PC-3 (cell line): ENCODE results near the gene CNTFR. TPM values are rescaled to one million over a fixed set of nuclear protein-coding genes. Genes with fewer than 3 reads are reported as not detected.
A peak's percentile ranks its signal among the peaks of the same experiment; 100 is the strongest.

Source experiments
- ATAC-seq: fragments of 200-7000 bp; cut with Tn5 transposase; 2 replicates; pipeline ENCODE4 v1.9.1; 2020; ENCODE audit warnings: mild to moderate bottlenecking, moderate library complexity
- BruUV-seq: library from RNA; stranded (reverse); fragments of 400-500 nt; replicated peaks from 2 replicates; lab custom pipeline; 2021; lab: Mats Ljungman, UMichigan
- CTCF ChIA-PET: fragments of 300-600 bp; sonication (Branson Sonifier 250); formaldehyde crosslinking; loops from one replicate; lab custom pipeline; 2022; ENCODE audit warnings: antibody characterized with exemption; lab: Charles Lee
- POLR2A ChIA-PET: fragments of 300-600 bp; sonication (Branson Sonifier 250); formaldehyde crosslinking; loops from one replicate; lab custom pipeline; 2022; ENCODE audit warnings: antibody characterized with exemption; ENCODE audit not compliant: unreplicated experiment; lab: Charles Lee
- DNase-seq: peaks from one replicate; pipeline ENCODE4 v3.0.0-alpha.2; 2015
- H2AFZ ChIP-seq: fragments of 300-600 bp; sonication (generic); 2 replicates; pipeline ENCODE4 v1.6.0; 2016; ENCODE audit warnings: antibody characterized with exemption, low read length
- H3F3A ChIP-seq: fragments of 300-600 bp; sonication (generic); one replicate; pipeline ENCODE4 v1.6.0; 2017; ENCODE audit warnings: antibody characterized with exemption, low read length, control low read depth, mild to moderate bottlenecking; ENCODE audit not compliant: unreplicated experiment
- H3K27ac ChIP-seq: fragments of 300-600 bp; sonication (generic); 2 replicates; pipeline ENCODE4 v1.5.1; 2016; ENCODE audit warnings: mild to moderate bottlenecking, low read length
- H3K27me3 ChIP-seq: fragments of 300-600 bp; sonication (generic); 2 replicates; pipeline ENCODE4 v1.6.1; 2016; ENCODE audit warnings: low read length, mixed read lengths
- H3K36me3 ChIP-seq: fragments of 300-600 bp; sonication (generic); 2 replicates; pipeline ENCODE4 v1.6.1; 2016; ENCODE audit warnings: low read depth, mixed run types, low read length, mixed read lengths
- H3K4me1 ChIP-seq: fragments of 300-600 bp; sonication (generic); 2 replicates; pipeline ENCODE4 v1.5.1; 2016; ENCODE audit warnings: low read length; ENCODE audit not compliant: insufficient read depth
- H3K4me2 ChIP-seq: fragments of 300-600 bp; sonication (generic); 2 replicates; pipeline ENCODE4 v1.6.0; 2016; ENCODE audit warnings: low read length
- H3K4me3 ChIP-seq: fragments of 300-600 bp; sonication (generic); 2 replicates; pipeline ENCODE4 v1.5.1; 2016; ENCODE audit warnings: mild to moderate bottlenecking, low read length, mixed read lengths
- H3K79me2 ChIP-seq: fragments of 300-600 bp; sonication (generic); 2 replicates; pipeline ENCODE4 v1.6.1; 2017; ENCODE audit warnings: low read length, mixed read lengths
- H3K9ac ChIP-seq: fragments of 300-600 bp; sonication (generic); 2 replicates; pipeline ENCODE4 v1.6.0; 2016; ENCODE audit warnings: mild to moderate bottlenecking, low read length
- H3K9me2 ChIP-seq: fragments of 300-600 bp; sonication (generic); replicated peaks from 2 replicates; pipeline ENCODE4 v1.6.1; 2016; ENCODE audit warnings: mixed run types, low read length, mixed read lengths
- H3K9me3 ChIP-seq: fragments of 300-600 bp; sonication (generic); 2 replicates; pipeline ENCODE4 v1.6.1; 2016; ENCODE audit warnings: low read length, mixed read lengths
- H4K20me1 ChIP-seq: fragments of 300-600 bp; sonication (generic); 2 replicates; pipeline ENCODE4 v1.6.1; 2016; ENCODE audit warnings: low read length, mixed read lengths
- EZH2 ChIP-seq: fragments of 300-600 bp; sonication (generic); IDR thresholded peaks from one replicate; pipeline ENCODE4 v1.6.1; 2017; ENCODE audit warnings: antibody characterized with exemption, mild to moderate bottlenecking, low read length; ENCODE audit not compliant: unreplicated experiment
- EZH2phosphoT487 ChIP-seq: fragments of 300-600 bp; sonication (generic); IDR thresholded peaks from 2 replicates; pipeline ENCODE4 v1.6.1; 2018; ENCODE audit warnings: mild to moderate bottlenecking, antibody characterized with exemption, low read length, borderline replicate concordance
- intact Hi-C: fragments of 100-400 bp; cut with micrococcal nuclease; formaldehyde crosslinking; loops from 2 replicates; pipeline ENCODE4 v1.9.0; 2023
- total RNA-seq: library from RNA; depleted of rRNA; stranded (reverse); fragments of >200 nt; gene quantifications from 2 replicates; pipeline ENCODE4 v1.2.3, GENCODE V29; 2014
- TF ChIP-seq, protein P1 (sequence below): fragments of 300-600 bp; sonication (generic); conservative IDR thresholded peaks from 2 replicates; pipeline ENCODE4 v1.5.1; 2017; ENCODE audit warnings: antibody characterized with exemption, low read depth, mild to moderate bottlenecking, low read length

Gene CNTFR
- total RNA-seq, 1 experiment from 2014 or later = not detected

DNA sequence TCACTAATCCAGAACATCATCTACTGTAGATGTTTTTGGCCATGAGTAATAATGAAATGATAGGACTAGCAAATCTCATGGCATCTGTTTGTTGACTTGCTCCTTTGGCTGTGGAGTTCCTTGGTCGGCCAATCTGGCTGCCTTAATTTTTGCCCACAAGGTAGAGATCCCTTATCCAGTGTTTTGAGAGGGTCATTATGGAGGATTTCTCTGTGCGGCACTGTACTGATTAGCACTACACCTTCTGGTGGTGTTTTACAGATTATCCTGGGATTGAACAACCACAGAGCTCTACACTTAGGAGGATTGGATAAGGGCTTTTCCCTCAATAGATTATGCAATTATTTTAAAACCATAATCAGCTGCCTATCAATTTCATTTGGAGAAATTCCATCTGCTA lies 63.5 kb downstream of the CNTFR start:
- CTCF ChIA-PET = no interaction called here
- no peak overlapping the region for H3K4me2 ChIP-seq
- POLR2A ChIA-PET = no interaction called here
- no peaks in the 10 kb centered on the region for H3F3A ChIP-seq
- H3K9me2 ChIP-seq = no peaks in the 10 kb centered on the region
- no peaks in the 10 kb centered on the region for H3K9me3 ChIP-seq
- intact Hi-C loops = no loop called here
- H4K20me1 ChIP-seq = no peaks in the 10 kb centered on the region
- no peak for DNase-seq
- no peaks in the 10 kb centered on the region for H3K27me3 ChIP-seq
- no TSS peak for BruUV-seq
- no peak overlapping the region for H3K9ac ChIP-seq
- H3K4me3 ChIP-seq = no peak overlapping the region
- no peak overlapping the region for H2AFZ ChIP-seq
- TF ChIP-seq EZH2phosphoT487 (no peak), EZH2 (no peak)
- TF ChIP-seq, protein P1, sequence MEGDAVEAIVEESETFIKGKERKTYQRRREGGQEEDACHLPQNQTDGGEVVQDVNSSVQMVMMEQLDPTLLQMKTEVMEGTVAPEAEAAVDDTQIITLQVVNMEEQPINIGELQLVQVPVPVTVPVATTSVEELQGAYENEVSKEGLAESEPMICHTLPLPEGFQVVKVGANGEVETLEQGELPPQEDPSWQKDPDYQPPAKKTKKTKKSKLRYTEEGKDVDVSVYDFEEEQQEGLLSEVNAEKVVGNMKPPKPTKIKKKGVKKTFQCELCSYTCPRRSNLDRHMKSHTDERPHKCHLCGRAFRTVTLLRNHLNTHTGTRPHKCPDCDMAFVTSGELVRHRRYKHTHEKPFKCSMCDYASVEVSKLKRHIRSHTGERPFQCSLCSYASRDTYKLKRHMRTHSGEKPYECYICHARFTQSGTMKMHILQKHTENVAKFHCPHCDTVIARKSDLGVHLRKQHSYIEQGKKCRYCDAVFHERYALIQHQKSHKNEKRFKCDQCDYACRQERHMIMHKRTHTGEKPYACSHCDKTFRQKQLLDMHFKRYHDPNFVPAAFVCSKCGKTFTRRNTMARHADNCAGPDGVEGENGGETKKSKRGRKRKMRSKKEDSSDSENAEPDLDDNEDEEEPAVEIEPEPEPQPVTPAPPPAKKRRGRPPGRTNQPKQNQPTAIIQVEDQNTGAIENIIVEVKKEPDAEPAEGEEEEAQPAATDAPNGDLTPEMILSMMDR = no peak
- no peaks in the 10 kb centered on the region for H3K79me2 ChIP-seq
- no peaks in the 10 kb centered on the region for H3K36me3 ChIP-seq
- peaks cover 3% of the 10 kb centered on the region; the same call in 1 of the 2 replicates for H3K4me1 ChIP-seq
- ATAC-seq = no peak
- no peak overlapping the region for H3K27ac ChIP-seq

DNA sequence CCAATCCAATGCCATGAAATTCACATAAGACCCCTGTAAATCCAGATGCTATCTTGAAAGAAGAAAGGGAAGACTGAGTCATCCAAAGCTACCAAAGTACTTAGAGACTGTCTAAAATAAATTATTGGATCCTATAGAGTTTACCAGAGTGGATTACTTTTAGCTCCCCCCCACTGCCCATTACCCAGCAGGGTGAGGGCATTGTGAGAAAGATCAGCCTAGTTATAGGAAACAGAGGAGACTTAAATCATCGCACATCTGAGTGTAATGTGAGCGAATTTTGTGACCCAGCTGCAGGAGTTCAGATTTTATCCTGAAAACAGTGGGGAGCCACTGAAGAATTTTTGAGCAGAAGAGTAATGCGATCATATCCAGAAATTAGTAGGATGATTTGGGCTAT lies 65.2 kb downstream of the CNTFR start:
- TF ChIP-seq EZH2phosphoT487 = no peak
- no peak for TF ChIP-seq EZH2
- TF ChIP-seq, protein P1 = no peak
- ChIA-PET POLR2A (no interaction called here), CTCF (no interaction called here)
- no peaks in the 10 kb centered on the region for H3K79me2 ChIP-seq
- no peaks in the 10 kb centered on the region for H3F3A ChIP-seq
- no peak overlapping the region for H3K4me3 ChIP-seq
- no peak for ATAC-seq
- H3K4me1 ChIP-seq = peaks cover 3% of the 10 kb centered on the region; the same call in 1 of the 2 replicates
- H3K9ac ChIP-seq = no peak overlapping the region
- H3K9me3 ChIP-seq = no peaks in the 10 kb centered on the region
- intact Hi-C loops = no loop called here
- H3K9me2 ChIP-seq = no peaks in the 10 kb centered on the region
- H3K4me2 ChIP-seq = no peak overlapping the region
- H3K27ac ChIP-seq = no peak overlapping the region
- H2AFZ ChIP-seq = no peak overlapping the region
- BruUV-seq = no TSS peak
- no peaks in the 10 kb centered on the region for H4K20me1 ChIP-seq
- no peak for DNase-seq
- H3K36me3 ChIP-seq = no peaks in the 10 kb centered on the region
- no peaks in the 10 kb centered on the region for H3K27me3 ChIP-seq

DNA sequence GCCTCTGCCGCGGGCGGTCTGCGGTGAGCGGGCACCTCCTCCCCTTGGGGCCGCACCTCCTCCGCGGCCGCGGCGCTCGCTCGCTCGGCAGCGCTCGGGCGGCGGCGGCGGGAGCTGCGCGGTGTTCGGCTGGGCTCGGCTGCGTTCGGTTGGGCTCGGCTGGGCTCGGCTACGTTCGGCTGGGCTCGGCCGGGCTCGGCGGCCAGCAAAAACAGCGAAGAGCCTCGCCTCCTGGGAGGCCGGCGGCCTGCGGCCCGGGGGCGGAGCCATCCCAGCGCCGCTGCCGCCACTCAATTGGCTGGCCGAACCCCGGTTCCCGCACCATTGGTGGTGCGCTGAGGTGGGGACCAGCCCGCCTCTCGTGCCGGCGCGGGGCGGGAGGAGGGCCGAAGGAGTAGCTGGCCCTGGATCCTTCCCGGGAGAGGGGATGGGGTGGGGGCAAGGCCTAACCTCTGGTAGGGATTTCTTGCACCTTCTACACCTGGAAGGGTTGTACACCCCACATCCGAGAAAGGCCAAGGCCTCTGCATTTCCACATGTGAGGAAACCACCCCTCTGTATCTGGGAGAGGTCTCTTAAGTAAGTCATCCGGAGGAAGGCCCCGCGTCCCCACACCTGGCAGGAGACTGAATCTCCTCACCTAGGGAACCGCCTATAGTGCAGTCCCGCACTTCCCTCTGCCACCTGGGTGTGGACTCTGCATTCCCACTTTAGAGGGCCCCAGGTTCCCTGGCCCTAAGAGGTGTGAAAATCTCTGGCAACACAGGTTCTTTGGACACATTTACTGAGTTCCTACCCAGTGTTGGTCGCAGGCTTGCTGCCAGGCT lies 66.3 kb downstream of the CNTFR start, which contains the start of gene ENHO:
Gene ENHO (minus strand): TSS at position 20 of the 827 bp plus-strand sequence. CDS start 1,295 bp downstream, outside the sequence.
- Histone ChIP-seq H3K36me3 (no peaks in the 10 kb centered on the region), H3K27me3 (no peaks in the 10 kb centered on the region), H3K9ac (no peak within 1 kb of the TSS), H3K4me3 (peak within 1 kb of the TSS; percentile 58; the same call in 1 of the 2 replicates), H3K9me2 (no peaks in the 10 kb centered on the region), H3K4me1 (peaks cover 3% of the 10 kb centered on the region; the same call in 1 of the 2 replicates), H3K27ac (no peak within 1 kb of the TSS), H3F3A (no peaks in the 10 kb centered on the region), H3K79me2 (no peaks in the 10 kb centered on the region), H3K4me2 (peak within 1 kb of the TSS; percentile 81), H3K9me3 (no peaks in the 10 kb centered on the region), H4K20me1 (no peaks in the 10 kb centered on the region), H2AFZ (peak within 1 kb of the TSS; percentile 79; the same call in 1 of the 2 replicates)
- TF ChIP-seq EZH2 (no peak), EZH2phosphoT487 (no peak)
- TF ChIP-seq, protein P1 = no peak
- ChIA-PET POLR2A (no interaction called here), CTCF (no interaction called here)
- BruUV-seq = no TSS peak
- intact Hi-C loops = no loop called here
- DNase-seq = peak; percentile 83
- peak; percentile 97 for ATAC-seq
